Skeletal muscle tissue (tissue), 4 donors: ENCODE results near the gene CHRD. TPM values are rescaled to one million over a fixed set of nuclear protein-coding genes. Genes with fewer than 3 reads are reported as not detected.
"Not testable (repeated sequence)": the region's sequence is repeated elsewhere in the genome, so short reads cannot be mapped to it uniquely, and the experiment has no call there.

Experiments
- H3K27ac ChIP-seq: one replicate; pipeline ENCODE4 v1.7.0; 2013; ENCODE audit warnings: mild to moderate bottlenecking, low read depth, low read length, inconsistent platforms
- H3K27me3 ChIP-seq, 3 donors: one replicate each; pipeline ENCODE4 v1.7.0; 2013; ENCODE audit warnings: low read length in 3 of 3; ENCODE audit not compliant: control insufficient read depth in 3 of 3, insufficient read depth in 3 of 3
- H3K36me3 ChIP-seq, 3 donors: one replicate each; pipeline ENCODE4 v1.7.0; 2013; ENCODE audit warnings: low read length in 3 of 3; ENCODE audit not compliant: control insufficient read depth in 3 of 3, insufficient read depth in 3 of 3
- H3K4me1 ChIP-seq, 3 donors: one replicate each; pipeline ENCODE4 v1.7.0; 2013; ENCODE audit warnings: low read length in 3 of 3, mild to moderate bottlenecking in 3 of 3; ENCODE audit not compliant: control insufficient read depth in 3 of 3, insufficient read depth in 3 of 3
- H3K4me3 ChIP-seq, 3 donors: one replicate each; pipeline ENCODE4 v1.7.0; 2013; ENCODE audit warnings: low read length in 3 of 3
- H3K9ac ChIP-seq, 3 donors: one replicate each; pipeline ENCODE4 v1.7.0; 2013; ENCODE audit warnings: low read length in 3 of 3, mild to moderate bottlenecking in 3 of 3, moderate library complexity in 2 of 3, low read depth in 1 of 3
- H3K9me3 ChIP-seq, 3 donors: one replicate each; pipeline ENCODE4 v1.7.0; 2013; ENCODE audit warnings: low read length in 3 of 3; ENCODE audit not compliant: control insufficient read depth in 3 of 3
- total RNA-seq: library from RNA; depleted of rRNA; stranded (reverse); fragments of >200 nt; gene quantifications from one replicate; pipeline ENCODE4 v1.2.3, GENCODE V29; 2014
- donor health status: Osteomylitis.

CHRD gene
- total RNA-seq, 1 donor from 2014 or later: 14.1 TPM

DNA sequence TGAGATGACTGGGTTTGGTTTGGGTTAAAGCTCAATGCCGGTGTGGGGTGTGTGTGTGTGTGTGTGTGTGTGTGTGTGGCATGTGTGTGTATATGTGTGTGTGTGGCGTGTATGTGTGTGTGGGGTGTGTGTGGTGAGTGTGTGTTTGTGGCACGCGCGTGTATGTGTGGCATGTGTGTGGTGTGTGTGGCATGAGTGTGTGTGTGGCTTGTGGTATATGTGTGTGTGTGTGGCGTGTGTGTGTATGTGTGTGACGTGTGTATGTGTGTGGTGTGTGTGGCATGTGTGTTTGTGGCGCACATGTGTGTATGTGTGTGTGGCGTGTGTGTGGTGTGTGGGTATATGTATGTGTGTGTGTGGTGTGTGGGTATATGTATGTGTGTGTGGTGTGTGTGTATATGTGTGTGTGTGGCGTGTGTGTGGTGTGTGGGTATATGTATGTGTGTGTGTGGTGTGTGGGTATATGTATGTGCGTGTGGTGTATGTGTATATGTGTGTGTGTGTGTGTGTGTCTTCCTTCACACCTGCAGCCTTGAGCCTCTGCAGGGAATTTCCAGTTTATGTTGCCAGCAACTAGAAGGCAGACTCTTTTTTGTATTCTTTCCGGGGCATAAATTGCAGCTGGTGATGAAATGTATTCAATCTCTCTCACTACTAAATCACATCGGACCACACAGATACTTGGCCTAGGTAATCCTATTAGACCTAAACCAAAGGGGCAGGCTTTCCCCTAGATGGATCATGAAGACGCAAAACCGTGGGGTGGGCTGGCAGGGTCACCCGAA, 34.8 kb downstream of the CHRD start:
- peaks cover 0 to 8% (median 4%) of the 10 kb centered on the region in 3 donors for H3K4me1 ChIP-seq
- H3K27ac ChIP-seq: no peak overlapping the region
- H3K4me3 ChIP-seq: no peak overlapping the region
- no peaks in the 10 kb centered on the region for H3K9me3 ChIP-seq
- no peaks in the 10 kb centered on the region for H3K36me3 ChIP-seq
- H3K27me3 ChIP-seq: no peaks in the 10 kb centered on the region
- no peak overlapping the region for H3K9ac ChIP-seq

DNA sequence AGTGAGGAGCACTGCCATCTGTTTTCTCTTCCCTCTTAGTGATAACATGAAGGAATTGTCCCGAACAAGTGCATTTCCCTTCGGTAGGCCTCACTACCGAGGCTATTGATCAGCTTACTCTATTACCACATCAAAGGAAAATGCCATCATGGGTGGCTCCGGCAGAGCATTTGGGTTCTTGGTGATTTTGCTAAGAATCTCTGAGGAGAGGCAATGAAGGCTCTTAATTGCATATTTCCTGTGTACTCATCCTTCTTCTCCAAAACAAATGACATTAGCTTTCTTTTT, 35.3 kb downstream of the CHRD start:
- Histone ChIP-seq H3K4me1 (peaks cover 0 to 8% (median 4%) of the 10 kb centered on the region in 3 donors), H3K27me3 (no peaks in the 10 kb centered on the region), H3K36me3 (no peaks in the 10 kb centered on the region), H3K9me3 (no peaks in the 10 kb centered on the region), H3K9ac (no peak overlapping the region), H3K27ac (no peak overlapping the region), H3K4me3 (no peak overlapping the region)

DNA sequence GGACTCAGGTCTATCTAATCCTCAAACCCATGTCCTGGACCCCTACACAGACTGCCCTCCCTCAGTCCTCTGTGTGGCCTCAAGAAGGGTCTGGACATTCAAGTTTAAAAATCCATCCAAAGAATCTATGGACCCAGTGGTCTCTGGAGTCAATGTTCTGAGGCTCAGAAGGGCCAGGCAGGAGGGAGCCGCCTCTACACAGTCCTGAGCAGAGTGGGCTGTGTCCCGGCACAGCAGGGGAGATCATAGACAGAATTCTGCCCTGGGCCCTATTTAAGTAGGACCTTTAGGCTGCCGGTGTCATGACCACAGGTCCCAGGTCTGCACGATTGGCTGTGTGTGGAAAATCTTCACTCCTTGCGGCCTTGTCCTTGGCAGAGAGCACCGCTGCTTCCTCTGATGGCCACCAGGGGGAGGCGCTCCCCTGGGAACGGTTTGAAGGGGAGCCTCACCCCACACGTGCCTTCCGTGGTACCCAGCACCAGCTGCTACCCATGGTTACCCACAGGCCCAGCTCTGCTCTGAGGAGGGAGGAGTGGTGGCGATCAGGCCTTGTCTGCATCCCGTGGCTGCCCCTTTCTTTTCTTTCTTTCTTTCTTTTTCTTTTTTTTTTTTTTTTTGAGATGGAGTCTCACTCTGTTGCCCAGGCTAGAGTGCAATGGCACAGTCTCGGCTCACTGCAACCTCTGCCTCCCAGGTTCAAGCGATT, 37.9 kb downstream of the CHRD start:
- H3K36me3 ChIP-seq: no peaks in the 10 kb centered on the region
- H3K4me3 ChIP-seq: no peak overlapping the region
- no peak overlapping the region for H3K9ac ChIP-seq
- peaks cover 0 to 8% (median 4%) of the 10 kb centered on the region in 3 donors for H3K4me1 ChIP-seq
- H3K9me3 ChIP-seq: no peaks in the 10 kb centered on the region
- no peaks in the 10 kb centered on the region for H3K27me3 ChIP-seq
- no peak overlapping the region for H3K27ac ChIP-seq

GRCh38 chr3:184419171-184419570, 39.3 kb downstream of the CHRD start:
- H3K36me3 ChIP-seq: no peaks in the 10 kb centered on the region
- H3K27me3 ChIP-seq: no peaks in the 10 kb centered on the region
- H3K4me3 ChIP-seq: no peak overlapping the region
- no peak overlapping the region for H3K27ac ChIP-seq
- H3K4me1 ChIP-seq: peaks cover 0 to 8% (median 4%) of the 10 kb centered on the region in 3 donors
- no peaks in the 10 kb centered on the region for H3K9me3 ChIP-seq
- H3K9ac ChIP-seq: no peak overlapping the region

GRCh38 chr3:184423561-184423960, 43.7 kb downstream of the CHRD start:
- Histone ChIP-seq H3K27me3 (no peaks in the 10 kb centered on the region), H3K4me1 (no peaks in the 10 kb centered on the region), H3K9ac (no peak overlapping the region), H3K4me3 (no peak overlapping the region), H3K9me3 (no peaks in the 10 kb centered on the region), H3K36me3 (no peaks in the 10 kb centered on the region), H3K27ac (no peak overlapping the region)

DNA sequence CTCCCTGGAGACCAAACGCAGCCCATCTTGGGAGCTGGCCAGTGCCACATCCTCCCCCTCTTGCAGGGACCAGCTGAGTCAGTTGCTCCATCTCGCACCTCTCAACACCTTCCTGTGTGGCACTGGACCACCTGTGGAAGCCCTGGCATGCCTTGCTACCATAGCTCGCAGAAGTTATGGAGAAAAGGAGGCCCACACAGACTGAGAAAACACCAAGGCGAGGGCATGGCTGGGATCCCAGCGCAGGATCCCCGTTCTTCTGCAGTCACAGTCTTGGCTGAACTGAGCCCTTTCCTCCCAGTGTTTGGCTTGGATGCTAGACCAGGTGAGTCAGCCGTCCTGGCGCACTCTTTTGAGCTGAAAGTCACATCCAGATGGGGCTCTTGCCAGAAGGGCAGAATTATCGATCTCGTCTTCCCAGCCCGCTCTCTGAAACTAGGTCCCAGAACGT, 46.9 kb downstream of the CHRD start:
- Histone ChIP-seq H3K9me3 (no peaks in the 10 kb centered on the region), H3K27ac (no peak overlapping the region), H3K27me3 (no peaks in the 10 kb centered on the region), H3K4me1 (peaks cover 0 to 2% (median 0%) of the 10 kb centered on the region in 3 donors), H3K4me3 (no peak overlapping the region), H3K36me3 (no peaks in the 10 kb centered on the region), H3K9ac (no peak overlapping the region)

- H3K9me3 ChIP-seq: no peaks in the 10 kb centered on the region
- no peaks in the 10 kb centered on the region for H3K36me3 ChIP-seq
- no peak overlapping the region for H3K4me3 ChIP-seq
- no peaks in the 10 kb centered on the region for H3K27me3 ChIP-seq
- H3K4me1 ChIP-seq: peaks cover 0 to 2% (median 0%) of the 10 kb centered on the region in 3 donors
- H3K27ac ChIP-seq: no peak overlapping the region
- no peak overlapping the region for H3K9ac ChIP-seq
Observed at GRCh38 chr3:184428561-184429175, 48.8 kb downstream of the CHRD start.

GRCh38 chr3:184429786-184430185, 49.9 kb downstream of the CHRD start:
- Histone ChIP-seq H3K27me3 (no peaks in the 10 kb centered on the region), H3K9ac (no peak overlapping the region)

GRCh38 chr3:184430940-184431339, 51.1 kb downstream of the CHRD start:
- Histone ChIP-seq H3K27me3 (no peaks in the 10 kb centered on the region), H3K27ac (no peak overlapping the region)

More at GRCh38 chr3:184429786-184430185, 49.9 kb downstream of the CHRD start:
- H3K9me3 ChIP-seq: no peaks in the 10 kb centered on the region
- no peak overlapping the region for H3K27ac ChIP-seq
- H3K4me1 ChIP-seq: peaks cover 0 to 2% (median 0%) of the 10 kb centered on the region in 3 donors
- H3K36me3 ChIP-seq: no peaks in the 10 kb centered on the region
- H3K4me3 ChIP-seq: no peak overlapping the region

DNA sequence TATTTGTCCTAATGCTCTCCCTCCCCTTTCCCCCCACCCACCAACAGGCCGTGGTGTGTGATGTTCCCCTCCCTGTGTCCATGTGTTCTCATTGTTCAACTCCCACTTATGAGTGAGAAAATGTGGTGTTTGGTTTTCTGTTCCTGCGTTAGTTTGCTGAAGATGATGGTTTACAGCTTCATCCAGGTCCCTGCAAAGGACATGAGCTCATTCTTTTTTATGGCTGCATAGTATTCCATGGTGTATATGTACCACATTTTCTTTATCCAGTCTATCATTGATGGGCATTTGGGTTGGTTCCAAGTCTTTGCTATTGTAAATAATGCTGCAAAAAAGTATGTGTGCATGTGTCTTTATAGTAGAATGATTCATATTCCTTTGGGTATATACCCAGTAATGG, 53.3 kb downstream of the CHRD start:
- H3K27ac ChIP-seq, H3K9me3 ChIP-seq, H3K9ac ChIP-seq, H3K27me3 ChIP-seq, H3K4me3 ChIP-seq, H3K4me1 ChIP-seq, H3K36me3 ChIP-seq: not testable (repeated sequence)

More at GRCh38 chr3:184430940-184431339, 51.1 kb downstream of the CHRD start:
- Histone ChIP-seq H3K9ac (no peak overlapping the region), H3K4me1 (peaks cover 0 to 2% (median 0%) of the 10 kb centered on the region in 3 donors), H3K36me3 (no peaks in the 10 kb centered on the region), H3K4me3 (no peak overlapping the region), H3K9me3 (no peaks in the 10 kb centered on the region)
